HG03108 (cell line): ENCODE measurements around the gene PHLDA2.
A peak's percentile ranks its signal among the peaks of the same experiment; 100 is the strongest.
"Not testable (repeated sequence)": the region's sequence is repeated elsewhere in the genome, so short reads cannot be mapped to it uniquely, and the experiment has no call there.

Source experiments
- ATAC-seq: cut with Tn5 transposase; IDR thresholded peaks from one replicate; pipeline ENCODE4 v1.9.1; 2021; ENCODE audit warnings: moderate library complexity; ENCODE audit not compliant: unreplicated experiment

The PHLDA2 gene

GRCh38 chr11:2945031-2945756 lies 16.0 kb upstream of the PHLDA2 start:
- no peak for ATAC-seq

DNA sequence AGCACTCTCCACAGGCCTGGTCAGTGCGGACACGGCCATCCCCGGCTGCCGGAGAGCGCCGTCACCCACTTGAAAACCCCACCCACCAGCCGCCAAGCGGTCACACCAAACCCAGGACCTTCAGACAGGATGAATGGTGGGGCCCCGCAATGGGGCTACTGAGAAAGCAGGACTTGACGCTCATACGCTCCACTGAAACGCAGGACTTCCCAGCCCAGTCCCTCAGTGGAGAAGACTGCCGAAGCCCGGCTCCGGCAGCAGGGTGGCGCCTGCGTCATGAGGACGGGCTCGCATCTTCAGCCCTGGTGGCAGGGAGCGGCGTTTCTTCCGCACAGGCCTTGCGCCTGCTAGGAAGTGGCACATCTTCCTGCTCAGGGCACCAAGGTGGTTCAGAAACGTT lies 15.3 kb upstream of the PHLDA2 start:
- ATAC-seq: no peak

DNA sequence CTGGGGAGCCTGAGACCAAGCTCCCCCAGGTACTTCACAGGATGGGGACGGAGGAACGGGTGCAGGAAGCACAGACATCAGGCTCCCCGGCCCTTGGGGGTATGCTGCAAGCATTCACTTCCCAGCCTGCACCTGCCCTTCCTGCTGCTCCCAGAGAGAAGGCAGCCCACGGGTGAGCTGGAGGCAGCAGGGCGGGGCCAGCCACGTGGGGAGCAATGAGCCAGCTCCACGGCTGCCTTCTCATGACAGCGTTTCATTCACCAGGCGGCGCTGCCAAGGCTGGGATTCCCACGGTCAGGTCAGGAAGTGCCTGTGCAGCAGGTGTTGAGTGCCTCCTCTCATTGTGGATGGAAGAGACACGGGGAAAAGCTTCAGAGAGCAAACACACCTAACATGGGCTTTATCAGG lies 14.5 kb upstream of the PHLDA2 start:
- ATAC-seq: no peak

- ATAC-seq: no peak
Observed at GRCh38 chr11:2942872-2943710, 13.9 kb upstream of the PHLDA2 start.

GRCh38 chr11:2942447-2942846 lies 13.2 kb upstream of the PHLDA2 start:
- ATAC-seq: no peak

GRCh38 chr11:2940921-2941821 lies 12.0 kb upstream of the PHLDA2 start:
- no peak for ATAC-seq

GRCh38 chr11:2940147-2940920 lies 11.1 kb upstream of the PHLDA2 start:
- no peak for ATAC-seq

GRCh38 chr11:2938458-2939418 lies 9.5 kb upstream of the PHLDA2 start:
- not testable (repeated sequence) for ATAC-seq

- not testable (repeated sequence) for ATAC-seq
Observed at GRCh38 chr11:2937641-2938457, 8.6 kb upstream of the PHLDA2 start.

GRCh38 chr11:2934611-2935239 lies 5.5 kb upstream of the PHLDA2 start:
- ATAC-seq: no peak

DNA sequence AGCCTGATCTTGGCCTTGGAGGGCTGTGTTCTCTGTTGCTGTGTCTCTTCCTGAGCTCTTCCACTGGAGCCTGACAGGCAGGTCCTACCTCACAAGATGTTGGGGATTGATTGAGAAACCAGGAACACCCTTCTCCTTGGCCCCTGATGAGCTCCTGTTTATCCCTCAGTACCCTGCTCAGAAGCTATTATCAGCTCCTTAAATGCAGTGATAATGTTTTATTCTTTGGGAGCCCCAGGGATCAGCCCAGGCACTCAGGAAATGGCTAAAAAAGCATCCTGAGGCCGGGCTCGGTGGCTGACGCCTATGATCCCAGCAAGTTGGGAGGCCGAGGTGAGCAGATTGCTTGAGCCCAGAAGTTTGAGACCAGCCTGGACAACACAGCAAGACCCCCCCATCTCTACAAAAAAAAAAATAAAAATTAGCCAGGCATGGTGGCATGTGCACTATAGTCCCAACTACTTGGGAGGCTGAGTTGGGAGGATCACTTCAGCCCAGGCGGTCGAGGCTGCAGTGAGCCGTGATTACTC lies 4.9 kb upstream of the PHLDA2 start:
- ATAC-seq: no peak

- peak; percentile 37 for ATAC-seq
Observed at GRCh38 chr11:2933375-2934020, 4.3 kb upstream of the PHLDA2 start.

DNA sequence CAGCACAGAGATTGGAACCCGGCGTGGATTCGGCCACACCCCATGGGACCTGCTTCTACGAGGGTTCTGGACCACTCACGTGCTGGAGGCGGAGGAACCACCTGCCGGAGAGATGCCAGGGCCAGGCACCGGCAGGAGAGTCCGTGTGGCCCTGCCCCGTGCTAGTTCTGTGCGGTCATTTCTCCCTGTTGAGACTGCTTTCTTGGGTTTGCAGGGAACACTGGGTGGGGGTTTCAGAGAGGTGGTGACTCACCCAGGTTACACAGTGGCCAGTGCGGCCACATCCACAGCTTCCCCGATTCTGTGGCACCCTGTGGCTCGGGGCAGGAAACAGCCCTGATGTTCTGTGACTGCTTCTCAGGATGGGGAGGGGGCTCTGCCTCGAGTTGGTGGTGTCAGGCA lies 3.6 kb upstream of the PHLDA2 start:
- no peak for ATAC-seq

DNA sequence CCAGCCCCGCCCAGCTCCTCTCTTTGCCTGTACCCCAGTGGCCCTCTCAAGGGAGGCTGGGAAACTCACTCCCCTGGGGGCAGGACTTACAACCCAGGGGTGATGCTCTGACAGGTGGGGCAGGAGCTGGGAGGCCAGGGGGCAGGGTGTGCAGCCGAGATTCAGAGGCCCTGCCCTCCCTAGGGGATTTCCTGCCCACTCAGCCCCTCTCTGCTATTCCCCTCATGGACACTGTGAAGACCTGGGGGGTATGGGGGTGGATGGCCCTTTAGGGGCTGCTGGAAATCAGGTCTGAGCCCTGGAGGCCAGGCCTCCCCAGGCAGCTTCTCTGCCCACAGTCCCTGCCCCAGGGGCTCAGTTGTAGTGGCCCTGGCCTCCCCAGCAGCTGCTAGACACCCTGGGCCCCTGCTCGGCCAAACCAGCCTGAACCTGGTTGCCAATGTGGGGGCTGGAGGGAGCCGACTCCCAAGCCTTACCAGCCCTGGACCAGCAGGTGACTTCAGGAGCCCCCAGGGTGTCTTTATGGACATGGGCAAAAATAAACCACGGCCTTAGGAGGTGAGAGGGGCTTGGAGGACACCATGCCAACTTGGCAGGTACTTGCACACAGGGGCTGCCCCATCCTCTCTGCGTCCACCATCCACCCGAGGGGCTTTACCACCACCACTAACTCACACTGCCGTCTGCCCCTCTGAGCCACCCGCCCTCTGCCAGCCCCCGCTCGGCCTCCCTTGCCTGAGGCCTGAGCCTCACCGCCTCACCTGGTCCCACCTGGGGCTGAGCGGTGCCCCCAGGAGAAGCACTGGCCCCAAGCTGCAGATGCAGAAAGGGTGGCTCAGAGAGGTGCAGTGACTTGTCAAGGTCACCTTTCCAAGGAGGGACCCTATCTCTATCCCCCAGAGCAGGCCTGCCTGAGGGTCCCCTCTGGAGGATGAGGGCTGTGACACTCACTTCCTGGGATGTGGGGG lies 2.8 kb upstream of the PHLDA2 start:
- ATAC-seq: no peak

- ATAC-seq: no peak
Observed at GRCh38 chr11:2931420-2931746, 2.2 kb upstream of the PHLDA2 start.

GRCh38 chr11:2930704-2931419 lies 1.6 kb upstream of the PHLDA2 start:
- ATAC-seq: peak; percentile 38
